H4 (cell line): ENCODE data around the gene CCDC71. TPM values are rescaled to one million over a fixed set of nuclear protein-coding genes. Genes with fewer than 3 reads are reported as not detected.

Experiments
- DNase-seq: peaks from one replicate; pipeline ENCODE4 v3.0.0-alpha.2; 2015; ENCODE audit warnings: low spot score
- total RNA-seq: library from RNA; depleted of rRNA; stranded (reverse); fragments of >200 nt; shearing (Covaris generic); gene quantifications from 2 replicates; pipeline ENCODE4 v1.2.3, GENCODE V29; 2014; rRNA removed

The CCDC71 gene
- total RNA-seq, 1 experiment from 2014 or later, result 25.4 TPM

- no peak for DNase-seq
Observed at GRCh38 chr3:49131576-49131975, 34.6 kb downstream of the CCDC71 start.

DNA sequence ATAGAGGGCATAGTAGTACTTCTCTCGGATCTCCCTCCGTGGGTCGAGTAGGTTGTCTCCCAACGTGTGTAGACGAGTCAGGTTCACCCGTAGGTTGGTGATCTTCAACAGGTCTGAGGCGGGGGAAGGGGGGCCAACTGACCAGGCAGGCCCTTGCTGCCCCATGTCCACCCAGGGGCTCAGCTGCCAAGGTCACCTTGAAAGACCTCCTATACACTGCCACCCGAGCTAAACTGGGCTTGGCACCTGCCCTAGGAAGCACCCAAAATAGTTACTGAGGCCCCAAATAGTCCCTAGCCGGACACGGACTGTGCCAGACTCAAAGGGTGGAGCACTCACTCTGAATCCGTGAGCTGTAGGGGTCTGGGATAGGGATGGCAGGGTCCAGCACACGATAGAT, 35.1 kb downstream of the CCDC71 start:
- DNase-seq, result no peak

- DNase-seq, result no peak
Observed at GRCh38 chr3:49124991-49125670, 41.0 kb downstream of the CCDC71 start.

- DNase-seq, result no peak
Observed at GRCh38 chr3:49124203-49124602, 41.9 kb downstream of the CCDC71 start.

- no peak for DNase-seq
Observed at GRCh38 chr3:49123687-49124086, 42.4 kb downstream of the CCDC71 start.

DNA sequence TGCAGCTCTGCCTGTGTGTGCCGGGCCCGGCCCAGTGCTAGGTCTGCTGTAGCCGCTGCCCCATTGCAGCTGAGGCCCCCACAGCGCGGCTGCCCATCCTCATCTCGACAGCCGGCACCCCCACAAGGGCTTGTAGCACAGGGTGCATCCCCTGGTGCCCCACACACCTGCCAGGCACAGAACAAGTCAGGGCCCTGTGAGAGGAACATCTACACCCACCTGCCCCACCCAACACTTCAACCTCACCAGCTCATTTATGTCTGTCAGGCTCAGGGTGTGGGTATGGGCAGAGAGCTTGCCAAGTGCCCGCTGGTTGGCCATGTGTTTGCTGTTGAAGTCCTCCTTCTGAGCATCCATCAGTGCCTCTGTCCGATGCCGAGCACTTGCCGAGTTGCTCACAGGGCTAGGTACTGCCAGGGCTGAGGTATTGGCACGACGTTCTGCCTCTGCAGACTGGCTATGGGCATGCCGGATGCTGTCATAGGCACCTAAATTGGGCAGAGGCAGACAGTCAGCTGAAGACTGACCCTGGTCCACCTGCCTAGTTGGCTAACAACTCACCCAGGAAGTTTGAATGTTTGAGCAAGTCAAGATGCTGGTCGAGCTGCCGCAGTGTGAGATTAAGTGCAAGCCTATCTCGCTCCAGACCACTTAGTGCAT, 43.1 kb downstream of the CCDC71 start:
- no peak for DNase-seq

GRCh38 chr3:49122451-49122850, 43.7 kb downstream of the CCDC71 start:
- DNase-seq, result no peak

DNA sequence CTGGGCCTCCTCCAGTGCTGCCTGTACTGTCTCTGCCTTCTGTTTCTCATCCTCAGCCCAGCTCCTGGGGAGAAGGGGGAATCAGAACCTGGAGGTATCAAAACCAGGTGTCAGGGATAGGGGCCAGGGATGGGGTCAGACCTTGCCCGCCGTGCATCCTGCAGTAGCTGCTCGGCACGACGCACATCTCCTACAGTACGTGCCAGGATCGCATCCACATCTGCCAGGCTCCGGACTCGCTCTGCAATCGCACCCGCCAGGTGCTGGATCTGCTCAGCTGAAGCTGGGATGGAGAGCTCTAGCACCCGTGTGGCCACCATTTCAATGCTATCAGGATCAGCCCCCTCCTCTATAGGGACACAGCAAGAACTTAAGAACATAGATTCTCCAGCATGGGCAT, 44.1 kb downstream of the CCDC71 start:
- no peak for DNase-seq

DNA sequence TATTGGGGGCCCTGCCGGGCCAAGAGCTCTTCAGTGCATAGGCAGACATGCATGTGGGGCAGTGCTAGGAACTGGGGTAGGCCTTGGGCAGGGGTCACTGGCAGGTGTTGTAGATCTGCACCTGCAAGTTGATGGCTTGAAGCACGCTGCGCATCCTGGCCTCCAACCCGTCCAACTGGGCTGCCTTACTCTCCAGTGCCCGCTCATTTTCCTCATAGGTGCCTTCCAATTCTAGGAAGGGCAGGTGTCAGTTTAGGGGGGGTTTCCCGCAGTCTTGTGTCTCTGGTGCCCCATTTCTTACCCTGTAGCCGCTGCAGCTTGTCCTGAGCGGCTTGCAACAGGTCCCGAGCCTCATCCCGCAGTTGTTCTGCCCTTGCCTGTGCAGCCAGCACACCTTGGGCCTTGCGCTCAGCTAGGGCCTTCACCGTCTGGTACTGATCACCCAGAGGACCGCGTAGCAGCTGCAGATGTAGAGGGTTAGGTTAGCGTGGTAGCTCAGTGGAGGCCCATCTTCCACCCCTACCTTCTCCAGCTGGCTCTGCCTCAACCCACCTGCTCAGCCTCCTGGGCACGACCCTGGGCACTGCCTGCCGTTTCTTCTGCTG, 44.9 kb downstream of the CCDC71 start:
- no peak for DNase-seq

DNA sequence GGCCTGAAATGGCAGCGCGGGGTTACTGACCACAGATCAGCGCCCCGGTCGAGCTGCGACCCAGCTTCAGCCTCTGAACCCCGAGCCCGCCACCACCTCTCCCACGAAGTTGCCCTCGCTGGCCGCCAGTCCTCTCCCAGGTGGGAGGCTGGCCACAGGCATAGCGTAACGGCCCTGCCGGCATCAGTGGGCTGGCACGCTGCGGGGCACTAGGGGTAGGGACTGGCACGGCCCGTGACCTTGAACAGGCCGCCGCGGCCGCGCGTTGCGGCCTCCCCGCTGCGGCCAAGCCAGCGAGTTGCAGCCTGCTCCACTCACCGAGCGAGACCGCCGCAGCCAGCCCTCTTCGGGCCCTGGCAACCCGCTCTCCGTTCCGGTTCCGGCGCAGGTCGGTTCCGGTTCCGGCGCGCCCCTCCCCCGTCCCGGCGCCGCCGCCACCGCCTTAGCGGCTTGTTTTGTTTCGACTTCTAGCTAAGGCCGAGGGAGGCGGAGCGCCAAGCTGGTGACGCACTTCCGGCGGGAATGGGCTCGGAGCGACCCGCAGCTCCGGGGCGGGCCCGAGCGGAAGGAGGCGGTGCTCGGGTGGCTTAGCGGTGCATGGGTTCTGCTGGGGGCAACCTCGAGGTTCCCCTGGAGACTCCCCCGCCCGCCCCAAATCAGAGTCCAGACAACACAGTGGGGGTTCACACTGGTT, 45.5 kb downstream of the CCDC71 start, which contains the start of gene USP19:
TSS of gene USP19 (minus strand) at position 386 of the 694 bp plus-strand sequence. CDS start 1,678 bp downstream, outside the sequence.
- DNase-seq, result peak; percentile 86

DNA sequence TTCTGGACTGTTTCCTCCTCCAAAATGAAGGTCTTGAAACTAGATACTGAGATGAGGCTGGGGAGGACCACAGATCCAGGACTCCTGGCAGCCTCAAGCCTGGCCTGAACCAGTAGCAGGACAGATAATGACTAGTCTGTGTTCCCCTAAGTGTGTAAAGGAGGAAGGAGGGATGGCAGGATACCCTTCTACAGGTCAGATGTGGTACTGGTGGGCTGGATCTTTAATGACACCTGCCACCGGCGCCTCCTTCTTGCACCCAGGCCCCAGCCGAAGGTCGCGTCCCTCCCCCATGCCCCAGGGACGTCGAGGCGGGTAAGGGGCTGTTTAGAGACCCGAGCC, 46.1 kb downstream of the CCDC71 start:
- no peak for DNase-seq

DNA sequence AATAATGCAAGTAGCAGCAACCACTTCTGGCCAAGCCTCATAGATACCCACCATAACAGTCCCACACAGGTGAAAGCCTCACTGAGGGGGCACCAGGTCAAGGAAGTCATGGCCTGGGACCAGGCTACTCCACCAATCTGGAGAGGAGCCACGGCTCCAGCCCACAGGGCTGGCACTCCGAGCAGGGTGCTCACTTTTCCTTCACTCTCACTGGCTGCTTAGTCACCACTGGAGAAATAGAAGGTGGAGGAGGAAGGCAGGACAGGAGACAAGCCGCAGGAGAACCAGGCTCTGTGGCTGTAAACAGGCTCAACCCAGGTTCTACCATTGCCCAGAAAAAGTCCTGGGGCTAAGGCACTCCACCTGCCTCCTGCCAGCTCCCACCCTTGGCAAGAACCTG, 46.7 kb downstream of the CCDC71 start:
- DNase-seq, result no peak

DNA sequence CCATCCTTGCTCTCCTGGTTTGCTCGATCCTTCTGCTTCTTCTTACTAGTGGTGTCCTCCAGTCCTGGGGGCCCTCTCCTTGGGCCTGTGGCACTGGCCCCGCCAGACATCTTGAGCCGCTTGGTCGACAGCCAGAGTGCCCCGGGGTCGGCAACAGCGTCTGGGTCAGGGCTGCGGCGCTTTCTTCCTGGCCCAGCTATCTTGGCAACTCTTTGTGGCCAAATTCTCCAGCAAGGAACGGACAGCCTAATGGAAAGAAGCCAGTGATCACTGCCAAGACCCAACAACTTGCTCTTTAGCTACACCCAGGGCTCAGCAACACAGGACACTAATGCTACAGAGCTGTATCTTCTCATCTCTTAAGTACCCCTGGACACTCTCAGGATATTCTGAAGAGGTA, 47.1 kb downstream of the CCDC71 start:
- no peak for DNase-seq

Other genes with a start within 250 kb of the CCDC71 start
- 62.7 and 82.2 TPM in 2 replicates for gene ARIH2, start 247.5 kb downstream of the CCDC71 start, total RNA-seq
- gene P4HTM, start 176.1 kb downstream of the CCDC71 start, total RNA-seq, result 12.8 and 22.0 TPM in 2 replicates
- gene WDR6, start 158.9 kb downstream of the CCDC71 start, total RNA-seq, result 25.3 and 29.6 TPM in 2 replicates
- 31.4 and 44.1 TPM in 2 replicates for gene DALRD3, start 147.8 kb downstream of the CCDC71 start, total RNA-seq
- gene NDUFAF3, start 144.2 kb downstream of the CCDC71 start, total RNA-seq, result 80.9 and 87.8 TPM in 2 replicates
- 314 and 330 TPM in 2 replicates for gene IMPDH2, start 136.9 kb downstream of the CCDC71 start, total RNA-seq
- 36.3 and 47.4 TPM in 2 replicates for gene QRICH1, start 72.3 kb downstream of the CCDC71 start, total RNA-seq
- gene QARS1, start 61.6 kb downstream of the CCDC71 start, total RNA-seq, result 139 and 150 TPM in 2 replicates
- 18.4 and 18.5 TPM in 2 replicates for gene USP19, start 45.5 kb downstream of the CCDC71 start, total RNA-seq
- 40.7 and 43.8 TPM in 2 replicates for gene LAMB2, start 33.3 kb downstream of the CCDC71 start, total RNA-seq
- 2.0 and 2.5 TPM in 2 replicates for gene KLHDC8B, start 5.3 kb upstream of the CCDC71 start, total RNA-seq
- 0.16 and 0.97 TPM in 2 replicates for gene C3orf62, start 110.9 kb upstream of the CCDC71 start, total RNA-seq
- gene USP4, start 173.7 kb upstream of the CCDC71 start, total RNA-seq, result 2.7 and 6.5 TPM in 2 replicates
- 187 and 194 TPM in 2 replicates for gene GPX1, start 192.0 kb upstream of the CCDC71 start, total RNA-seq
- 283 and 305 TPM in 2 replicates for gene RHOA, start 245.6 kb upstream of the CCDC71 start, total RNA-seq
- gene TCTA, start 246.1 kb upstream of the CCDC71 start, total RNA-seq, result 23.8 and 27.6 TPM in 2 replicates